GM18508 (cell line): ENCODE results near the gene LMTK2.

Source experiments
- ATAC-seq: cut with Tn5 transposase; IDR thresholded peaks from one replicate; pipeline ENCODE4 v1.9.1; 2021; ENCODE audit warnings: moderate number of reproducible peaks; ENCODE audit not compliant: insufficient read depth, unreplicated experiment

LMTK2 gene

GRCh38 chr7:98135984-98136383, 29.3 kb downstream of the LMTK2 start:
- ATAC-seq = no peak

GRCh38 chr7:98136423-98136822, 29.8 kb downstream of the LMTK2 start:
- ATAC-seq = no peak

GRCh38 chr7:98137134-98137825, 30.6 kb downstream of the LMTK2 start:
- no peak for ATAC-seq

GRCh38 chr7:98137826-98138151, 31.1 kb downstream of the LMTK2 start:
- ATAC-seq = peak; percentile 79

- no peak for ATAC-seq
Observed at GRCh38 chr7:98138672-98139071, 32.0 kb downstream of the LMTK2 start.

- ATAC-seq = no peak
Observed at GRCh38 chr7:98142658-98143057, 36.0 kb downstream of the LMTK2 start.

GRCh38 chr7:98148607-98149006, 41.9 kb downstream of the LMTK2 start:
- no peak for ATAC-seq

GRCh38 chr7:98149116-98149692, 42.5 kb downstream of the LMTK2 start:
- ATAC-seq = no peak

GRCh38 chr7:98151884-98152283, 45.2 kb downstream of the LMTK2 start:
- no peak for ATAC-seq

- no peak for ATAC-seq
Observed at GRCh38 chr7:98156700-98157099, 50.0 kb downstream of the LMTK2 start.

GRCh38 chr7:98157761-98158160, 51.1 kb downstream of the LMTK2 start:
- no peak for ATAC-seq

GRCh38 chr7:98162758-98163157, 56.1 kb downstream of the LMTK2 start:
- no peak for ATAC-seq

- ATAC-seq = no peak
Observed at GRCh38 chr7:98163269-98163668, 56.6 kb downstream of the LMTK2 start.

GRCh38 chr7:98163704-98164494, 57.2 kb downstream of the LMTK2 start:
- ATAC-seq = no peak

- no peak for ATAC-seq
Observed at GRCh38 chr7:98165827-98166667, 59.4 kb downstream of the LMTK2 start.

GRCh38 chr7:98166668-98166970, 60.0 kb downstream of the LMTK2 start:
- no peak for ATAC-seq

GRCh38 chr7:98167653-98168052, 61.0 kb downstream of the LMTK2 start:
- no peak for ATAC-seq

- peak; percentile 89 for ATAC-seq
Observed at GRCh38 chr7:98168181-98168903, 61.7 kb downstream of the LMTK2 start.

GRCh38 chr7:98168904-98169621, 62.4 kb downstream of the LMTK2 start:
- no peak for ATAC-seq

GRCh38 chr7:98170966-98171365, 64.3 kb downstream of the LMTK2 start:
- ATAC-seq = no peak
